ENCODE measurements around the gene OPCML.

OPCML gene

GRCh38 chr11:132844956-132845696, 687.2 kb downstream of the OPCML start:
- no peaks in the 10 kb centered on the region for H4K20me1 ChIP-seq (ENCODE audit: low read depth, low read length)
- H3K9me2 ChIP-seq (replicated peaks; ENCODE audit: insufficient read depth, low read length): no peaks in the 10 kb centered on the region

GRCh38 chr11:132840660-132841059, 691.6 kb downstream of the OPCML start:
- H2AFZ ChIP-seq (ENCODE audit: low read depth, low read length, severe bottlenecking): no peak overlapping the region
- no peak overlapping the region for H3K9ac ChIP-seq (ENCODE audit: low read length)
- no peaks in the 10 kb centered on the region for H3K36me3 ChIP-seq (ENCODE audit: low read length)
- H3K4me3 ChIP-seq (ENCODE audit: insufficient read depth, low read length, poor library complexity, severe bottlenecking): no peak overlapping the region
- H4K20me1 ChIP-seq (ENCODE audit: low read depth, low read length): no peaks in the 10 kb centered on the region
- no peaks in the 10 kb centered on the region for H3F3A ChIP-seq (ENCODE audit: insufficient read depth)
- no peaks in the 10 kb centered on the region for H3K79me2 ChIP-seq (ENCODE audit: insufficient read depth, low read length)
- no peaks in the 10 kb centered on the region for H3K27me3 ChIP-seq (ENCODE audit: low read length)
- no peak for TF ChIP-seq CTCF (IDR thresholded peaks at IDR 0.05; ENCODE audit: insufficient read depth, low read length, poor library complexity, severe bottlenecking)
- TF ChIP-seq EZH2phosphoT487 (conservative IDR thresholded peaks at IDR 0.05; ENCODE audit: low read length): no peak
- H3K27ac ChIP-seq (ENCODE audit: low read depth, low read length): no peak overlapping the region
- H3K9me3 ChIP-seq (ENCODE audit: insufficient read depth, low read length): no peaks in the 10 kb centered on the region
- no peak overlapping the region for H3K4me2 ChIP-seq (ENCODE audit: low read depth, low read length, poor library complexity, severe bottlenecking)
- no peaks in the 10 kb centered on the region for H3K9me2 ChIP-seq (replicated peaks; ENCODE audit: insufficient read depth, low read length)

More at GRCh38 chr11:132844956-132845696, 687.2 kb downstream of the OPCML start:
- H3F3A ChIP-seq (ENCODE audit: insufficient read depth): no peaks in the 10 kb centered on the region
- no peak overlapping the region for H3K4me3 ChIP-seq (ENCODE audit: insufficient read depth, low read length, poor library complexity, severe bottlenecking)
- H3K9me3 ChIP-seq (ENCODE audit: insufficient read depth, low read length): no peaks in the 10 kb centered on the region
- no peaks in the 10 kb centered on the region for H3K36me3 ChIP-seq (ENCODE audit: low read length)
- H3K79me2 ChIP-seq (ENCODE audit: insufficient read depth, low read length): no peaks in the 10 kb centered on the region
- no peak overlapping the region for H3K9ac ChIP-seq (ENCODE audit: low read length)
- no peak overlapping the region for H2AFZ ChIP-seq (ENCODE audit: low read depth, low read length, severe bottlenecking)
- H3K27ac ChIP-seq (ENCODE audit: low read depth, low read length): no peak overlapping the region
- H3K27me3 ChIP-seq (ENCODE audit: low read length): no peaks in the 10 kb centered on the region
- TF ChIP-seq EZH2phosphoT487 (conservative IDR thresholded peaks at IDR 0.05; ENCODE audit: low read length) (no peak), CTCF (IDR thresholded peaks at IDR 0.05; ENCODE audit: insufficient read depth, low read length, poor library complexity, severe bottlenecking) (no peak)
- no peak overlapping the region for H3K4me2 ChIP-seq (ENCODE audit: low read depth, low read length, poor library complexity, severe bottlenecking)

- Histone ChIP-seq H3K9ac (ENCODE audit: low read length) (no peak overlapping the region), H3K9me3 (ENCODE audit: insufficient read depth, low read length) (no peaks in the 10 kb centered on the region), H3K79me2 (ENCODE audit: insufficient read depth, low read length) (no peaks in the 10 kb centered on the region), H3K9me2 (replicated peaks; ENCODE audit: insufficient read depth, low read length) (no peaks in the 10 kb centered on the region), H2AFZ (ENCODE audit: low read depth, low read length, severe bottlenecking) (no peak overlapping the region), H3K36me3 (ENCODE audit: low read length) (no peaks in the 10 kb centered on the region), H3K27me3 (ENCODE audit: low read length) (no peaks in the 10 kb centered on the region), H3K27ac (ENCODE audit: low read depth, low read length) (no peak overlapping the region), H3K4me2 (ENCODE audit: low read depth, low read length, poor library complexity, severe bottlenecking) (no peak overlapping the region), H3F3A (ENCODE audit: insufficient read depth) (no peaks in the 10 kb centered on the region), H3K4me3 (ENCODE audit: insufficient read depth, low read length, poor library complexity, severe bottlenecking) (no peak overlapping the region), H4K20me1 (ENCODE audit: low read depth, low read length) (no peaks in the 10 kb centered on the region)
- TF ChIP-seq EZH2phosphoT487 (conservative IDR thresholded peaks at IDR 0.05; ENCODE audit: low read length) (no peak), CTCF (IDR thresholded peaks at IDR 0.05; ENCODE audit: insufficient read depth, low read length, poor library complexity, severe bottlenecking) (no peak)
Observed at GRCh38 chr11:132840191-132840590, 692.1 kb downstream of the OPCML start.
